Left lobe of liver (tissue), 2 donors: ENCODE results near the gene ADARB1. TPM values are rescaled to one million over a fixed set of nuclear protein-coding genes. Genes with fewer than 3 reads are reported as not detected.

ENCODE experiments used
- ATAC-seq: fragments of 200-7000 bp; cut with Tn5 transposase; one replicate; pipeline ENCODE4 v1.9.1; 2020; ENCODE audit warnings: mild to moderate bottlenecking, moderate library complexity
- DNase-seq: peaks from one replicate; pipeline ENCODE4 v3.0.0-alpha.2; 2020; ENCODE audit warnings: low spot score
- total RNA-seq: library from RNA; stranded (reverse); gene quantifications from one replicate; pipeline ENCODE4 v1.2.1, GENCODE V29; 2021
- donor health status: DM: no; HTN: no; CAD: no; lungs with moderate emphysema.
- donor health status: DM: no; HTN: yes; CAD: no.

The ADARB1 gene
- total RNA-seq, 1 donor from 2014 or later: 9.8 TPM

- DNase-seq: no peak
- ATAC-seq: no peak
Measured at GRCh38 chr21:45146801-45147200, 72.4 kb downstream of the ADARB1 start.

GRCh38 chr21:45147473-45148315, 73.3 kb downstream of the ADARB1 start:
- DNase-seq (no peak), ATAC-seq (no peak)

- no peak for ATAC-seq
- DNase-seq: no peak
Measured at GRCh38 chr21:45148316-45148990, 74.1 kb downstream of the ADARB1 start.

- DNase-seq (no peak), ATAC-seq (no peak)
Measured at GRCh38 chr21:45149021-45149420, 74.6 kb downstream of the ADARB1 start.

- peak; percentile 29 for ATAC-seq
- no peak for DNase-seq
Measured at GRCh38 chr21:45150638-45151131, 76.3 kb downstream of the ADARB1 start.

GRCh38 chr21:45151445-45152160, 77.2 kb downstream of the ADARB1 start:
- DNase-seq (no peak), ATAC-seq (no peak)

- peak; percentile 27 for ATAC-seq
- DNase-seq: no peak
Measured at GRCh38 chr21:45152265-45152746, 77.9 kb downstream of the ADARB1 start.

- DNase-seq: no peak
- ATAC-seq: no peak
Measured at GRCh38 chr21:45153358-45154318, 79.3 kb downstream of the ADARB1 start.

GRCh38 chr21:45154511-45155508, 80.4 kb downstream of the ADARB1 start:
- peak; percentile 40 for ATAC-seq

GRCh38 chr21:45155910-45156309, 81.5 kb downstream of the ADARB1 start:
- DNase-seq: no peak
- ATAC-seq: no peak

More at GRCh38 chr21:45154511-45155508, 80.4 kb downstream of the ADARB1 start:
- no peak for DNase-seq

GRCh38 chr21:45156459-45156858, 82.1 kb downstream of the ADARB1 start:
- DNase-seq: no peak
- no peak for ATAC-seq

- no peak for DNase-seq
- ATAC-seq: no peak
Measured at GRCh38 chr21:45157932-45158331, 83.6 kb downstream of the ADARB1 start.

GRCh38 chr21:45158491-45159423, 84.4 kb downstream of the ADARB1 start:
- ATAC-seq (no peak), DNase-seq (no peak)

- DNase-seq (no peak), ATAC-seq (no peak)
Measured at GRCh38 chr21:45160198-45160597, 85.8 kb downstream of the ADARB1 start.

- ATAC-seq: no peak
- no peak for DNase-seq
Measured at GRCh38 chr21:45161038-45161945, 86.9 kb downstream of the ADARB1 start.

- DNase-seq (no peak), ATAC-seq (no peak)
Measured at GRCh38 chr21:45162115-45162514, 87.7 kb downstream of the ADARB1 start.

GRCh38 chr21:45162809-45163208, 88.4 kb downstream of the ADARB1 start:
- ATAC-seq (no peak), DNase-seq (no peak)
